ENCODE results near the gene GRIK4. TPM values are rescaled to one million over a fixed set of nuclear protein-coding genes. Genes with fewer than 3 reads are reported as not detected.

The GRIK4 gene
- total RNA-seq, 1 donor from 2014 or later = not detected

- intact Hi-C loops (cut with DNase I) = no loop called here
- DNase-seq (ENCODE audit: missing footprints) (no peak), ATAC-seq (no peak)
Observed at GRCh38 chr11:120667934-120668333, 156.4 kb downstream of the GRIK4 start.

- intact Hi-C loops (cut with DNase I) = no loop called here
- DNase-seq (ENCODE audit: missing footprints) (no peak), ATAC-seq (no peak)
Observed at GRCh38 chr11:120668537-120668936, 157.0 kb downstream of the GRIK4 start.

GRCh38 chr11:120674542-120674941 is 163.0 kb downstream of the GRIK4 start:
- DNase-seq (ENCODE audit: missing footprints) = no peak
- intact Hi-C loops (cut with DNase I) = no loop called here
- no peak for ATAC-seq

GRCh38 chr11:120675171-120675570 is 163.6 kb downstream of the GRIK4 start:
- no peak for DNase-seq (ENCODE audit: missing footprints)
- ATAC-seq = no peak
- intact Hi-C loops (cut with DNase I) = no loop called here

GRCh38 chr11:120676991-120677390 is 165.4 kb downstream of the GRIK4 start:
- ATAC-seq = no peak
- intact Hi-C loops (cut with DNase I) = no loop called here
- no peak for DNase-seq (ENCODE audit: missing footprints)

GRCh38 chr11:120680322-120680721 is 168.8 kb downstream of the GRIK4 start:
- no peak for ATAC-seq
- DNase-seq (ENCODE audit: missing footprints) = no peak
- intact Hi-C loops (cut with DNase I) = loop anchor here (10.0 kb wide), 1 partner anchor 274 kb away; no protein-coding TSS in a partner anchor

- intact Hi-C loops (cut with DNase I) = loop anchor here (10.0 kb wide), 1 partner anchor 273 kb away; no protein-coding TSS in a partner anchor
- no peak for DNase-seq (ENCODE audit: missing footprints)
- ATAC-seq = no peak
Observed at GRCh38 chr11:120681434-120682331, 170.1 kb downstream of the GRIK4 start.

- DNase-seq (ENCODE audit: missing footprints) (no peak), ATAC-seq (no peak)
- intact Hi-C loops (cut with DNase I) = loop anchor here (10.0 kb wide), 1 partner anchor 273 kb away; no protein-coding TSS in a partner anchor
Observed at GRCh38 chr11:120682332-120682649, 170.7 kb downstream of the GRIK4 start.

GRCh38 chr11:120682866-120683265 is 171.3 kb downstream of the GRIK4 start:
- ATAC-seq = no peak
- intact Hi-C loops (cut with DNase I) = loop anchor here (10.0 kb wide), 1 partner anchor 272 kb away; no protein-coding TSS in a partner anchor

GRCh38 chr11:120686516-120686915 is 175.0 kb downstream of the GRIK4 start:
- intact Hi-C loops (cut with DNase I) = loop anchor here (10.0 kb wide), 1 partner anchor 268 kb away; no protein-coding TSS in a partner anchor
- DNase-seq (ENCODE audit: missing footprints) (no peak), ATAC-seq (no peak)

More at GRCh38 chr11:120682866-120683265, 171.3 kb downstream of the GRIK4 start:
- no peak for DNase-seq (ENCODE audit: missing footprints)

GRCh38 chr11:120688163-120688562 is 176.6 kb downstream of the GRIK4 start:
- no peak for DNase-seq (ENCODE audit: missing footprints)
- ATAC-seq = no peak
- intact Hi-C loops (cut with DNase I) = loop anchor here (10.0 kb wide), 1 partner anchor 267 kb away; no protein-coding TSS in a partner anchor

GRCh38 chr11:120689596-120690275 is 178.2 kb downstream of the GRIK4 start:
- intact Hi-C loops (cut with DNase I) = loop anchor here (10.0 kb wide), 1 partner anchor 265 kb away; no protein-coding TSS in a partner anchor
- DNase-seq (ENCODE audit: missing footprints) = no peak

GRCh38 chr11:120690406-120690805 is 178.9 kb downstream of the GRIK4 start:
- intact Hi-C loops (cut with DNase I) = no loop called here
- DNase-seq (ENCODE audit: missing footprints) (no peak), ATAC-seq (no peak)

More at GRCh38 chr11:120689596-120690275, 178.2 kb downstream of the GRIK4 start:
- no peak for ATAC-seq

GRCh38 chr11:120694726-120695125 is 183.2 kb downstream of the GRIK4 start:
- no peak for DNase-seq (ENCODE audit: missing footprints)

GRCh38 chr11:120695426-120695825 is 183.9 kb downstream of the GRIK4 start:
- ATAC-seq (no peak), DNase-seq (ENCODE audit: missing footprints) (no peak)
- intact Hi-C loops (cut with DNase I) = no loop called here

More at GRCh38 chr11:120694726-120695125, 183.2 kb downstream of the GRIK4 start:
- intact Hi-C loops (cut with DNase I) = no loop called here
- no peak for ATAC-seq

- ATAC-seq (no peak), DNase-seq (ENCODE audit: missing footprints) (no peak)
- intact Hi-C loops (cut with DNase I) = no loop called here
Observed at GRCh38 chr11:120695939-120696338, 184.4 kb downstream of the GRIK4 start.

GRCh38 chr11:120696597-120697218 is 185.2 kb downstream of the GRIK4 start:
- no peak for DNase-seq (ENCODE audit: missing footprints)
- ATAC-seq = no peak
- intact Hi-C loops (cut with DNase I) = no loop called here

- intact Hi-C loops (cut with DNase I) = no loop called here
- ATAC-seq (no peak), DNase-seq (ENCODE audit: missing footprints) (no peak)
Observed at GRCh38 chr11:120698918-120699317, 187.4 kb downstream of the GRIK4 start.

GRCh38 chr11:120702656-120703055 is 191.1 kb downstream of the GRIK4 start:
- ATAC-seq (no peak), DNase-seq (ENCODE audit: missing footprints) (no peak)
- intact Hi-C loops (cut with DNase I) = no loop called here
